NCI-H1417 (cell line): ENCODE measurements around the gene CYP11A1.
"Not testable (repeated sequence)": the region's sequence is repeated elsewhere in the genome, so short reads cannot be mapped to it uniquely, and the experiment has no call there.

Experiments used
- DNase-seq, 3 experiments: peaks; one replicate each; lab custom pipeline; 2025; lab: John Stamatoyannopoulos, UW

Gene CYP11A1

DNA sequence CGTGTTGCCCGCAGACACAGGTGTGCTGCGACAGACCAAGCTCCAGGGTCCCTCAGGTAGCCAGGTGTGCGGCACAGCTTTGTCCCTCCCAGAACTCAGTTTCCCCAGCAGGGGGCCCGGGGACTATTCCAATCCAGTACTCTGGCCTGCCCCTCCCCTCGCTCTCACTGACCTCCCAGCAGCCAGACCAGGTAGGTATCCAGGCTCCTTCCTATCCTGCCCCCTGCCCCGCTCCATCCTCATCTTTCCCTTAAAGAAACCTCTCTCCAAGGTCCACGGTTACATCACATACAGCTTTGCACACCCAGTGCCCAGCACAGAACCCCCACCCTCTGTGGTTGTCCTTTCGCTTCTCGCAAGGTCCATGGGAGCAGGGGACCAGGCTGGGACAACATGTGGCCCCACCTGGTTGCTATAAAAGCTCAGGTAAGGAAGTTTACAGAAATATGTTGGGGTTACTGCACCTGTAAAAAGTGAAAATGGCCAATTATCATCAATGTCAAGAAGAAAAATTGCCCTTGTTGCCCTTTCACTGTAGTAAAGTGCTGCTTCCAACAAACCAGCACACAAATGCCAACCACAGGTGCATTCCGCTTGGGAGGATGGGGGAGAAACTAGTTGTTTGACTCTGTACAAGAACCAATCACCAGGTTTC lies 7.3 kb upstream of the CYP11A1 start:
- DNase-seq = no peak

DNA sequence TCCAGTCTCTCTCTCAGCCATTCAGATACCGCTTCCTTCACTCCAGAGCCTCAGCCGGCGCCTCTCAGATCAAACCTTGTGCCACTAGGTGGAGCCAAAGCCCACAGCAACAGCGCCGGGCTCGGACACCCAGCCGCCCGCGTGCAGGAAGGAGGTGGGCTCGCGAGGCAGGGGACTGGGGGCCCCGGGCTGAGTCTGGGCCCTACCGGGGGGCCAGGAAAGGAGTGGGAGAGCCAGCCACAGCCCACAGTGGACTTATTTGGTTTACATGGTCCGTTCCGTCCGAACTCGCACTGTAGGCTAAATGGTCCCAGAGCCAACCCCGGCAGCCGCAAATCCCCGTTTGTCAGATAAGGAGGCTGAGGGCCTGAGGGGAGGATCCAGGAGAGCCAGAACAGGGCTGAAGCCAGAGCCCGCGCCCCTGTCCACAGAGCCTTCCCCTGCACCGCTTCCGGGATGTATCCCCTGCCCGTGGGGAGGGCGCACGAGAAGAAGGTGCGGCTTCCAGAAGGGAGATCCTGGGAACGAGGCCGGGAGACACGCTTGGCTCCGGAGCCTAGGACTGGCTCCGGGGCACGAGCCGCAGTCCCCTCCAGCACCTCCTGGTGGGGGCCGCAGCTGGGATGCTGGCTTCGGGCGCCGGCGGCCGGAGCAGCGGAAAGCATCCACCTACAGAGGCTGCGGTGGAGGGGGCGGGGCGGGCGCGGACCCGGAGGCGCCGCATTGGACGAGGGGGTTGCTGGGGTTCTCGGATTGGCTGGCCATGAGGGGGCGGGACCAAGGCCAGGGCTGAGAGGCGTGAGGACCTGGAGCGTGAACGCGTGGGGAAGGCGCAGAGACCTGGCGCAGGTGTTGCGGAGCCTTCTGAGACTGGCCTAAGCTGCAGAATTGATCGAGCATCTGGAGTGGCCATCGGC lies 6.5 kb upstream of the CYP11A1 start:
- DNase-seq = peak; percentile 92 to 98 (median 98)

DNA sequence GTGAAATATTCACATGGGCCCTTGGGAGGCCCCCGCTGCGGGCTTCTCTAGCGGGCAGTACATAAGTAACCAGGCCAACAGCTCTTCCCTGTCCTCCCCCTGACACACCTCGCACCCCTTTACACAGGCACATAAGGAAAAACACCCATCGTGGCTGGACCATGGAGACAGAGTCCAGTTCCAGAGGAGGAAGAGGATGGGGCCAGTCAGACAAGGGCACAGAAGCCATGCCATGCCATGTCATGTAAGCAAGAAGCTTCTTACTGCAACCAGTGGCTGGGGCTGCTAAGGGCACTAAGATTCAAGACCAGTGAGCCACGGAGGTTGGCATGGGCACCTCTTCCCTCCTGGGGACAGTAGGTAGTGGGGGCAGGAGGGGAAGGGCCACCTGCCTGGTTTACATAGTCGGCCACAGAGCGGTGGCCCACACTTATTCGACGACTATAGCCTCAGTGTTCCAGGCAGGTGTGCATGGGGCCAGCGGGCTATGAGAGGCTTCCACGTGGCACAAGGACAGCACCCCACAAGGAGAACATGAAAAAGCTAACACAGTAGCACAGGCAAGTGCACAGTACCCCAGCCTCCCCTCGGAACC lies 5.7 kb upstream of the CYP11A1 start:
- peak in 1 of 3 experiments; percentile 80 for DNase-seq

DNA sequence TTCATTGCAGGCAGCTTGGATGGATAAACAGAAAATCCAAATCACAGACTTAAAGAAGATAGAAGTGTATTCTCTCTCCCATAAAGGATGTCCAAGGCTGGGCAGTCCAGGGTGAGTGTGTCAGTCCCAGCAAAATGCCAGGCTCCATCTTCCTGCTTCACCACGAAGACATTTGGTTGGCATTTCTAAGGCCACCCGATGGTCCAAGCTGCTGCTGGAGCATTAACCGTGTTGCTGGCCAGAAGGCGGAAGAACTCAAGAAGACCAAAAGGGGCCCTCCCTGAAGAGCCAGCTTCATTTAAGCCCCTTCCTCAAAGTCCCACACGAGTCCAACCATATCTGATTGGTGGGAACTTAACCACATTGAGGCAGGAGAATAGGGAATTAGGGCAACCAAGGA lies 3.0 kb upstream of the CYP11A1 start:
- DNase-seq = no peak

DNA sequence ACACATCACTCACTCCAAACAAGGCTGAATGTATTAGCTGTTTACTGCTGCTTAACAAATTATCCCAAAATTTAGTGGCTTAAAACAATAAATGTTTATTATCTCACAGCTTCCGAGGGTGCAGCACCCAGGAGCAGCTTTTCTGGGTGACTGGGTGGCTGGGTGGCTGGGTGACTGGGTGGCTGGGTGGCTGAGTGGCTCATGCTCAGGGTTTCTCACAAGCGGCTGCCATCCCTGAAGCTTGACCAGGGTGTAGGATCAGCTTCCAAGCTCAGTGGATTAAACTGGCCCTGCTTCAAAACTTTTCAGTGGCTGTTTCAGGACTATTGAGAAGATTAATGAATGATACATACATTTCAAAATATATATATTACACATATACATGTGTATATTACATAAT lies 2.3 kb upstream of the CYP11A1 start:
- no peak for DNase-seq

DNA sequence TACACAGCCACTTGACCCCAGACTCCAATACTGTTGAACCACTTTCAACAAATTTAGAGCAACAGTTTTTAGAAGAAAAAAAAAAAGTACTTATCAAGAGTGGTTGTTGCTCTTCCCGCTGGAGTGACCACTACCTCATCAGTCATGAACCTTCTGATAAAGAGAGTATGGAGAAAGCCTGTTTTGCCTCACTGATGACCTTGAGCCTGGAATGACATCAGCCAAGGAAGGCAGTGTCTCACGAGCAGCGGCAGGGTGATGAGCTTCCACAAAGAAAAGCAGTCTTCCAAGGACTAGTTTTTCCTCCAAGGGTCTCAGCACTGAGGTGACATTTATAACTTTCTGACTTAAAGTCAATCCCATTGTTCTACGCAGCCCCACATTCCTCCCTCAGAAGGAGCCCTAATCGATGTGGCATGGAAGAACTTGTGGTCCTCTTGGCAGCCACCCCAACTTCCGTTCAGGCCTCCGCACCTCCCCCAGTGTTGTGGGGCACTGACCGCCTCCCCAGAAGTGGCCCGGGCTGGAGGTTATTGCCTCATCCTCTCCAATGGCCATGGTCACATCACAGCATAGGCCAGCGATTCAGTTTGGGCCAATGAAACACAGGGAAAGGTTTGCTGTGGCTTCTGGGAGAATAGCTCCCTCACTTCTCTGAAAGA lies 1.8 kb upstream of the CYP11A1 start:
- DNase-seq = no peak

DNA sequence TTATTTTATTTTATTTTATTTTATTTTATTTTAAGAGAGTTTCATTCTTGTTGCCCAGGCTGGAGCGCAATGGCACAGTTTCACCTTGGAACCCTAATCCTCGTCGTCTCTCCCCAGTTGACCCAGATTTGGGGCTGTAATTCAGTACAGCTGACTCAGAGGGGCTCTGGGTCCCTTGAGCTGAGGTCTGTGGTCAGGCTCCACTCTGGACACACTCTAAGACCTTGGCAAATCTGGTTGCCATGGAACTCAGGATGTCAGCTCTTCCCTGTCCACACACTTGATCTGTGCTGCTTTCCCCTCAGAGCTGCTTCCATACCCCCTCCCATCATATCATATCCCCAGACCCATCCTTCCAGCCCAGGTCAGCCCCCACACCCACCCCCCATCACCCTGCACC lies 675 bp upstream of the CYP11A1 start:
- no peak for DNase-seq

DNA sequence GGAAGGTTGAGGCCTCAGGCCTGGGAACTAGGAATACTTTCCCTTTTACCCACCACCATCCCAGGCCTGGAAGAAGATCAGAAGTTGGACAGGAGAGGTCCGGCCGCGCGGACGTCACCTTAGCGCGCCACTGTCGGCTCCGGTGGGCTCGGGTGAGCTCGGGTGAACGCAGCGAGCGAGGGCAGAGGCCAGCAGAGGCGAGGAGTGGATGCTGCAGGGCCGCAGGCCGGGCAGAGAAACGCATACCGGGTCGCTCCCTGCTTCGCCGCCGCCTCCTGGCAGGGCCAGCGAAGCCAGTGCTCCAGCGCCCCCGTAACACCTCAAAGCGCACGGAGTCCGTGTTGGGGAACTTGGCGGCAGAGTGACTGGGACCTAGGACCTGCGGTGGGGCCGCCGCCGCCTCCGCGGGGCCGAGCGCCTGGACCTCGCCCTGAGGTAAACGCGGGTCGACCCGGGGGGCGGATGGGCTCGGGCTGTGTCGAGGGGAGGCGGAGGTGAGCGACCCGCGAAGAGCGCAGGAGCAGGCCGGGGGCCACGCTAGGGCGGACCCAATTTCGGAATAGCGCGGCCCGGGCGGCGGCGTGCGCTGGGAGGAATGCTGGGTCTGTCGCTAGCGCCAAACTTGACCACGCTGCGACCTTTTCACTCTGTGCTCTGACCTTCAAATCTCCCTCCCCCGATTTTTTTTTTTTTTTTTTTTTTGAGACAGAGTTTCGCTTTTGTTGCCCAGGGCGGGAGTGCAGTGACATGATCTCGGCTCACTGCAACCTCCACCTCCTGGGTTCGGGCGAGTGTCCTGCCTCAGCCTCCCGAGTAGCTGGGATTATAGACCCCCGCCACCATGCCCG lies 1.6 kb downstream of the CYP11A1 start:
- no peak for DNase-seq

DNA sequence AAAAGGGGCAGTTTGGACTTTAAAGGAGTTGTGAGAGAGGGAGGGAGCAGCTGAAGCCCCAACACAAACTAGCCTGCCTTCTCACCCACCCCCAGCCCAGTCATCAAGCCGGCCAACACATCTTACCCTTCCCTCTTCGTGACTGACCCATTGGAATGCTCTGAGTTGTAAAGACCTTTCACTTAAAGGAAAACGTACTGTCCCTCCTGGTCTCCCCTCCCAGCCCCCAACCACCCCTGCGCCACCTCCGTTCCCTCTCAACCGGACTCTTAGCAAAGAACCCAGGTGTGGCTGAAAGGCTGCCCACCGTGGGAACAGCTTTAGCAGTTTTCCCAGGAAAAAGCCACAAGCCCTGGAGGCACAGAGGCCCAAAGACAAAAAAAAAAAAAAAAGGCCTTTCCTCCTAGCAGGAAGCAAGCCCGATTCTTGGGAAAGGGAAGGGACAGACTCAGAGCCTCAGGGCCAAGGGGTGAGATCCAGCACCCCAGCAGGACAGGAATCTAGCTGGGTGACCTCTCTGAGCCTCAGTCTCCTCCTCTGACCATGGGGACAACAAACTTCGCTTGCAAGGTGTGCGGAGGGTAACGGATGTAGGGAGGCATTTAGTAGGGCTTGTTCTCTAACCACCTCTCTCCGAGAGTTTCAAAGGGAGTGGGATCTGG lies 2.4 kb downstream of the CYP11A1 start:
- no peak for DNase-seq

DNA sequence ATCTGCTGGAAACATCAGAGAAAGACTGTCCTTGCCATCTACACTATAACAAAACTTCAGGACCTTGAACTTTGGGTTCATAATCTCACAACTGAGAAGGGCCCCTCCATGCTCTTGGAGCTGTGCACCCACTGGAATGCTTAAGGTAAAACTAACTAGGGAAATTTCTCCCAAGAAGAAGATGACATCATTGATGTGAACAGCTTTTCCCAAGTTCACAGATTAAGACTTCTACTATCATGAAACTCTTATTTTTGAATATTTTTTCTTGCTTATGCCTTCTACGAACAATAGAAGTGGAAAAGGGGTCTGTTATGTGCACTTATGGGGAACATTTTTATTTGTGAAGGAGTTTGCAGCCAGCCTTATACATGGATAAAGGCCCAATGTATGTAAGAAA lies 5.0 kb downstream of the CYP11A1 start:
- no peak for DNase-seq

DNA sequence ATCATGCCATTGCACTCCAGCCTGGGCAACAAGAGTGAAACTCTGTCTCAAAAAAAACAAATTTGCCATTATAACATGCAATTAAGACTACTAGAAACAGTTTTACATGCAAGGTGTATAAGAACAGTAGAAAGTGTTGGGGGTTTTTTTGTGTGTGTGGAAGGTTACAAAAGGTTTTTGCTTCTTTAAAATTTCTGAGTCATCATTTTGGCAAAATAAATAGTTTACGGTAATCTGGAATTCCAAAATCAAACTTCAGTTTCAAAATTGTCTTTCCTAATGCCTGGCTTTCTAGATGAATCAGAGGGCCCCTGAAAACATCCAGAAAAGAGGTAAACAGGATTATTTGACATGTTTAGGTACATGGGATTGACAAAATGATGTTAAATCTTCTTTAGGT lies 6.6 kb downstream of the CYP11A1 start:
- not testable (repeated sequence) for DNase-seq

DNA sequence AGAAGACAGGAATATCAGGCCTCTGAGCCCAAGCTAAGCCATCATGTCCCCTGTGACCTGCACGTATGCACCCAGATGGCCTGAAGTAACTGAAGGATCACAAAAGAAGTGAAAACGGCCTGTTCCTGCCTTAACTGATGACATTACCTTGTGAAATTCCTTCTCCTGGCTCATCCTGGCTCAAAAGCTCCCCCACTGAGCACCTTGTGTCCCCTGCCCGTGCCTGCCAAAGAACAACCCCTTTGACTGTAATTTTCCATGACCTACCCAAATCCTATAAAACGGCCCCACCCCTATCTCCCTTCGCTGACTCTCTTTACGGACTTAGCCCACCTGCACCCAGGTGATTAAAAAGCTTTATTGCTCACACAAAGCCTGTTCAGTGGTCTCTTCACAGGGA lies 8.1 kb downstream of the CYP11A1 start:
- DNase-seq = not testable (repeated sequence)

DNA sequence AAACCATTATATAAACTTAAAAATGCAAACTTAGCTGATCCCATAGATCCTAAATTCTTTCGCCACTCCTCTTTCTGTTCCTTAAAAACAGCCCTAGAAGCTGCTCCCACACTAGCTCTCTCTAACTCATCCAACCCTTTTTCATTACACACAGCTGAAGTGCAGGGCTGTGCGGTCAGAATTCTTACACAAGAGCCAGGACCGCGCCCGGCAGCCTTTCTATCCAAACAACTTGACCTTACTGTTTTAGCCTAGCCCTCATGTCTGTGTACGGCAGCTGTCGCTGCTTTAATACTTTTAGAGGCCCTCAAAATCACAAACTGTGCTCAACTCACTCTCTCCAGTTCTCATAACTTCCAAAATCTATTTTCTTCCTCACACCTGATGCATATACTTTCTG lies 9.9 kb downstream of the CYP11A1 start:
- DNase-seq = not testable (repeated sequence)

DNA sequence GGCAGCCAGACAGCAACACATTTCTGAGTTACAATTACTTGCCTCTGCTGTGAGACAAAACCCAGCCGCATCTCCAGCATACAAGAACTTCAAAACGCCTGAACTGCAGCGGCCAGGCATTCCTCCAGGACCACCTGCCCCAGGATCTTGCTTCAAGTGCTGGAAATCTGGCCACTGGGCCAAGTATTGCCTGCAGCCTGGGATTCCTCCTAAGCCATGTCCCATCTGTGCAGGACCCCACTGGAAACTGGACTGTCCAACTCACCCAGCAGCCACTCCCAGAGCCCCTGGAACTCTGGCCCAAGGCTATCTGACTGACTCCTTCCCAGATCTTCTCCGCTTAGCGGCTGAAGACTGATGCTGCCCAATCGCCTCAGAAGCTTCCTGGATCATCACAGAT lies 11.4 kb downstream of the CYP11A1 start:
- DNase-seq = not testable (repeated sequence)

DNA sequence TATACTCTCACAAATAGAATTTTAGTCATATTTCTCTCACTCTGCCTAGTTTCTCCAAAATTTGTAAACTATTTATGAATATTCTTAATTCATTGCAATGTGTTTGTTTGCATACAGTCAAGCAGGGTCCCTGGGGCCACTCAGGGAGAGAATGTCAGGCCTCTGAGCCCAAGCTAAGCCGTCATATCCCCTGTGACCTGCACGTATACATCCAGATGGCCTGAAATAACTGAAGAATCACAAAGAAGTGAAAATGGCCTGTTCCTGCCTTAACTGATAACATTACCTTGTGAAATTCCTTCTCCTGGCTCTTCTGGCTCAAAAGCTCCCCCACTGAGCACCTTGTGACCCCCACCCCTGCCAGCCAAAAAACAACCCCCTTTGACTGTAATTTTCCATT lies 13.5 kb downstream of the CYP11A1 start:
- not testable (repeated sequence) for DNase-seq

DNA sequence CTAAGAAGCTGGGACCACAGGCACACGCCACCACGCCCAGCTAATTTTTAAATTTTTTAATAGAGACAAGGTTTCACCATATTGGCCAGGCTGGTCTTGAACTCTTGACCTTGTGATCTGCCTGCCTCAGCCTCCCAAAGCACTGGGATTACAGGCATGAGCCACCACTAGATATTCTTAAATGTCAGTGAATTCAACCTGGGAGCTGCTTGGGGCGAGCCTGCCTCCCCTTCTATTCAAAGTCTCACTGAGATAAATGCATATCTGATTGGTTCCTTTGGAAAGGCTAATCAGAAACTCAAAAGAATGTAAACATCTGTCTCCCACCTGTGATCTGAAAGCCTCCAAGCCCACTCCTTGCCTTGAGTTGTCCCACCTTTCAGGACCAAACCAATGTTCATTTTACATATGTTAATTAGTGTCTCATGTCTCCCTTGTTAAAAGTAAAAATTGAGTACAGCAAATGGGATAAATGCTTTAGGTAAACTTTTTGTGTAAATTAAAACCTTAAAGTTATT lies 15.0 kb downstream of the CYP11A1 start:
- no peak for DNase-seq

DNA sequence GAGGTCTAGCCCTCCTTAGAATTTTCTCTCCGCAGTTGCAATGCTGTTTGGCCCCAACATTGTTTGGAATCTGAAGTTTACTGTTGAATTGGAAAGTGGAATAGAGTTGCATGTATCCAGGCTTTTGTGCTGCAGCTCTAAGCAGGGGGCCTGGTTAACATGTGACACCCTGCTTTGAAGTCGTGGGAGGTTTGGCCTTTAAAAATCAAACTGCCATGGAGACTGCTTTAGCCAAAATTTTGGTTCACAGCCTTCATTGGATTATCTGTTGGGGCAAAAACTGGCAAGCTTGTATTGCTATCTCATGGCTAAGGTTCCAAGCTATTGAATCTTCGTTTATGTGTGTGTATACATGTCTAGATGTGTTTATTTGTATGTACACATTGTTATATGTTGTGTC lies 15.8 kb downstream of the CYP11A1 start:
- no peak for DNase-seq

DNA sequence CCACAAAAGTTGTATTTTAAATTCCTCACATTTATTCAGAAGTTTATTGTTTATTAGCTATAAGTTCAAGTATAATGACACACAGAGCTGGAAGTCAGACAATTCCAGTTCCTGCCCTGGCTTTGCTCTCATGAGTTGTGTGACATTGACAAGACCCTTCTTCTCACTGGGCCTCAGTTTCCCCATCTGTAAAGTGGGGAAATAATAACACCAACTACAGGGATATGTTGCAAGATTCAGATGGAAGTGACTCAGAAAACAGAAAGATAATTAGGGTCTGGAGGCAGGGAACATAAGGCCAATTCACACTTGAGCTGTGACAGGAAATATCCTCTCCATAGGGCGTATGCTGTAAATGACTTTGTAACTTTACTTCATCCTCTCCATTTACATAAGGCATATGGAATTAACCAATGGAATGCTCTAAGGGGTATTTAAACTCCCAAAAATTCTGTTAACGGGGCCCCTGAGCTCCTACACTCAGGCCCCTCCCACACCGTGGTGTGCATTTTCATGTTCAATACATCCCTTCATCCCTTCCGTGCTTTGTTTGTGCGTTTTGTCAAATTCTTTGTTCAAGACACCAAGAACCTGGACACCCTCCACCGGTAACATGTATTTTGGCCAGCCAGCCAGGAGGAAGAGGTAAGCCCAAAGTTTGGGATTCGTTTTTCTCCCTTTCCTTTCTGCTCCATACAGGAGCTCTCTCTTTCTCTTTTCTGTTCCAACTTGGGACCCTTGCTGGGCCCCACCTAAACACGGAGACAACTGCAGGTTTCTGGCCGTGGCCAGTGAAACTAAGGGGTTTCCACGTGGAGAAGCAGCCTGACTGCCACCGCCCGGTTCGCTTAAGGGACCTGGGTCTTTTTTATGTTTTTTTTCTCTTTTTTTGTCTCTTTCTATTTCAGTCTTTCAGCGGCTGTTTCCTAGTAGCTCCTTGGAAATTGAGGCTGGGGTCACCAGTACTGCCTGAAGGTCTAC lies 16.9 kb downstream of the CYP11A1 start:
- no peak for DNase-seq

DNA sequence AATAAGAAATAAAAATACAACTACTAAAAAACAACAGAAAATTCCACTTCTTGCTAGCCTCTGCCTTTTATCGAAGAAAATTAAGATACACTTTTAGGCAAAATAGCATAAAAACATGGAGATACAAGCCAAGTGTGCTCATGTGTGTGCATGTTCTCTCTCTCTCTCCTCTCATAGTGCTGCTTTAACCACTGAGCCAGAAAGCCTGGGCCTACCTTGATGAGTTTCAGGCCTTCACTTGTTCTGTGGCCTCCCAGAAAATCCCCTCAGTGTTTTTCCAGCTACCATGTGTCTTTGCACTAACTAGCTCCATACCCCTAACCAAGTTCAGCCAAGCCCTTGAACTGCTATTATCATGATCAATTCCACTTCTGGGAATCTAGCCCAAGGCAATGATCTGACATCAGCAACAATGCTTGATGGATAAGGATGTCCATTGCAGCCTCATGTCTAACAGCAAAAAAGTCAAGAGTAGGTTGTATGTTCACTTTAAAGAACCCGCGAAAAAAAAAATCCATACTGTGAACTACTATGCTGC lies 18.1 kb downstream of the CYP11A1 start:
- peak in 2 of 3 experiments; percentile 40 to 62 for DNase-seq
